DMS53 treated with DMSO at 0.1 percent for 48 hours (cell line): Measurements from ENCODE around the gene PTPRN2.
"Not testable (repeated sequence)": the region's sequence is repeated elsewhere in the genome, so short reads cannot be mapped to it uniquely, and the experiment has no call there.

Experiments
- DNase-seq: peaks from one replicate; lab custom pipeline; 2025; ENCODE audit not compliant: unreplicated experiment; lab: John Stamatoyannopoulos, UW

Gene PTPRN2

DNA sequence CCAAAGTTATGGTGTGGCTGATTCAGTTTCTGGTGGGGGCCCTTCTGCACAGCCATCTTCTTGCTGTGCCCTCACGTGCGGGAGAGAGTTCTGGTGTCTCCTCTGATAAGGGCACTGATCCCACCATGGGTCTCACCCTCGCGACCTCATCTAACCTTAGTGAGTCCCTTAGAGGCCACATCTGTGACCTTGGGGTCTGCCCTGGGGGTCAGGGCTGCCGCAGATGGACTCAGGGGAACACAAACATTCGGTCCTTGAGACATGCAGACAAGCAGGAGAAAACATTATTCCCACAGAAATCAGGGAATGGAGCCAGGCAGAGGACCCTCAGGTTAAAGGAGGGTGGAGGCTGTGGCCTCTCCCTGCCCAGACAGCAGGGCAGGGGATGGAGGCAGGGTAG is 1072.9 kb downstream of the PTPRN2 start:
- DNase-seq, result no peak

DNA sequence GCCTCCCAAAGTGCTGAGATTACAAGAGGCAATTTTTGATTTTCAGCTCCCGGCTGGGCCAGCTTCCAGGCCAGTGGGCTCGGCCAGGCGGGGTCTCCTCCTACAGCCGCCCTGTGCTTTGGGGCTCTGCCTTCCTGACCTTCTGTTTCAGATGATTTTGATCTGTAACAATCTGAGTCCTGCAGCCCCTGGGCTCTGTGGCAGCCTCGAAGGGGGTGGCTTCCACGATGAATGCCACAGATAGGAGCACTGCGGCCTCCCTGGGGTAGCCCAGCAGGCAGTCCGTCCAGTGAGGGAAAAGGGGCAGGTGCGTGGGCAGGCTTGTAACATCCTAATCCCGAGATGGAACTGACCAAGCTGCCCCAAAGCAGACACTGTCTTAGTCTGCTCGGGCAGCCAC is 1073.3 kb downstream of the PTPRN2 start:
- DNase-seq, result no peak

DNA sequence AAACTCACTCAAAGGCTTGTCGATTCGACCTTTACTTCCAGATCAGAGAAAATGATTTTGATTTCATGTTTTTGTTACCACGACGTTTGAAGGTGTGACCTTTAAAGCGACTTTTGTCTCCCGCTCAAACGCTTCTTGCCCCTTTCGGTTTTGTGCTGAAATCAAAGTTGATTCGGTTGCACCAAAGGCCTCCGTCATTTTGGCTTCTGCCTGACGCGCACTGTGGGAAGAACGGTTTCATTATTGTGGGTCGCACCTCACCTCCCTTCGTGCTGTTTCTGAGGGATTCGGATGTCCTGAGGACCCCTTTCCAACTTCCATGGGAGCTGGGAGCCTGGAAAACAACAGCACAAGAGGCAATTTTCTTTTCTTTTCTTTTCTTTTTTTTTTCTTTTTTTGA is 1073.9 kb downstream of the PTPRN2 start:
- peak; percentile 33 for DNase-seq

DNA sequence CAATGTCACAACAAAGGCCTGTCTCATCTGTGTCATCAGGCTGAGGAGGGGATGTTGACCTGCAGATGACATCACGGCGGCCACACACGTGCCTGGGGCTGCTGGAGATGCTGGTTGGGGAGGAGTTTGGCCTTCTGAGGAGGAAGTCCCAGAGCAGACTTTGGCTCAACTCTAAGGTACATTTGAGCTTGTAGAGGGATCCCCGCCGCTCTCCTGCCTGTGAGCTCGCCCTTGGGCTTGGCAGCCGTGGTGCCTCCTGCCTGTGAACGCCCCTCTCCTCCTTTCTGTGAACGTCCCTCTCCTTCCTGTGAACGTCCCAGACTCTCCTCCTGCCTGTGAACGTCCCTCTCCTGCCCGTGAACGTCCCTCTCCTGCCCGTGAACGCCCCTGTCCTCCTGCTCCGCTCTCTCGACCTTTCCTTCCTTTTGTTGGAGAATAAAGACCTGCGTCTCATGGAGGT is 1074.4 kb downstream of the PTPRN2 start:
- peak; percentile 53 for DNase-seq

DNA sequence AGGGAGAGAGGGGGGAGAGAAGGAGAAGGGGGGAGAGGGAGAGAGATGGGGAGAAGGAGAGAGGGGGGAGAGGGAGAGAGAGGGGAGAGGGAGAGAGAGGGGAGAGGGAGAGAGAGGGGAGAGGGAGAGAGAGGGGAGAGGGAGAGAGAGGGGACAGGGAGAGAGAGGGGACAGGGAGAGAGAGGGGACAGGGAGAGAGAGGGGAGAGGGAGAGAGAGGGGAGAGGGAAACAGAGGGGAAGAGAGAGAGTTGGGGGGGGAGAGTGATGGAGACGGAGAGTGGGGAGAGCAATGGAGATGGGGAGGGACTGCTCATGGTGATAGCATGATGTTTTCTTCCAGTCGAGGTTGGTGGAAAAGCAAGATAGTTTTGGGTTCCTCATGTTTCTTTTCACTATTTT is 1078.4 kb downstream of the PTPRN2 start:
- no peak for DNase-seq

DNA sequence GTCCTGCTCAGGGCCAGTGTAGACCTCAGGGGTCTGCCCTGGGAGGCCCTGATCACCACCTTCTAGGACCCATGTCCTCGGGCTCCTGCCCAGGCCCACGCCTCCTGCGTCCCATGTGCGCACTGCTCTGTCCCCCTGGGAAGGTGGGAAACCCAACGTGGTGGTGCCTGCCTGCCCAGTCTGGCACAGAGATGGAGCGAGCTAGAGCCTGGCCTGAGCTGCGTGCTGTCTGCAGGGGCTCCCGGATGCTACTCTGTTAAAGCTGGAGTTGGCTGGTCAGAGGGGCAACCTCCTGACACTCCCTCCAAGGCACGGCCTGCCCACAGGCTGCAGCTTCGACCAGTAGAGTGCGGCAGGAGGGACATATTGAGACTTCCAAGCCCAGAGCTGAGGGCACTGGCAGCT is 1079.1 kb downstream of the PTPRN2 start:
- no peak for DNase-seq

DNA sequence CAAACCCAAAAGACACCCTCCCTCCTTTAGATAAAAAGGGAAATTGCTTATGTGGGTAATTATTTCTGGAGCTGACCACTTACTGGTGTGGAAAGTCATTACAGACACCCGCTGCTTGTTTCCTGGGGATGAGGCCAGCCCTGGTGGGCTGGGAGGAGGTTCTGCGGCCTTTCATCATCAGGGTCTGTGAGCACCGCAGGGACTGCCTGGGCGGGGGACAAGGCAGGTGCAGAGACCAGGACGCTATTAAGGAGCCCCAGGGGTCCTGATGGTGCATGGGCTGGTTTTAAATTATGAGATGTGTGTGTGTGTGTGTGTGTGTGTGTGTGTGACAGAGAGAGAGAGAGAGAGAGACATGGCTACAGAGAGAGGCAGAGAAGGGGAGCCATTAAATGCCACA is 1079.6 kb downstream of the PTPRN2 start:
- no peak for DNase-seq

DNA sequence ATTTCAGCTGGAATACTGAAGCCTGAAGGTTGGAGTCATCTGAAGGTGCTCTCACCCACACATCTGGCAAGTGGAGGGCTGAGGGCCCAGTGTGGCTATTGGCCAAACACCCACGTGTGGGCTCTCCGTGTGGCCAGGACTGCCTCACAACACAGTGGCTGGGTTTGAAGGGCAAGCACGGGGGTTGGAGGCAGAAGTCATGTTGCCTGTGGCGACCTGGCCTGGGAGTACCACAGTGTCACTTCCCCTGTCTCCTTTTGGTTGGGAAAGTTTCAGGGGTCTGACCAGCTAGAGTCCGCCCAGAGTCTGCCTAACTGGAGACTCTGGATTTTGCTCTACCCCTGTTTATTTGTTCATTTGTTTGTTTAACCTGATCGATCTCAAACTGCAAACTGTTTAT is 1081.4 kb downstream of the PTPRN2 start:
- DNase-seq, result no peak

DNA sequence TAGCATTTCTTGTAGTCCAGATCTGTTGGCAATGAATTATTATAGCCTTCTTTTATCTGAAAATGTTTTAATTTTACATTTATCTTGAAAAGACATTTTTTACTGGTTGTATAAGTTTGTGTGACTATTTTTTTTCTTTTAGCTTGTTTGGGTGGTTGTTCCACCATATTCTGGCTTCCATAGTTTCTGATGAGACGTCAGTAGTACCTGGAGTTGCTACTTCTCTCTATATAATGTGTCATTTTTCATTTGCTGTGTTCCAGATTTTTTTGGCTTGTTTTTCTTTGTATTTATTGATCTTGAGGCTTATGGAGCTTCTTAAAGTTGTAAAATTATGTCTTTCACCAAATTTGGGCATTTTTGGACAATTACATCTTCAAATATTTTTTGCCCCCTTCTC is 1082.0 kb downstream of the PTPRN2 start:
- no peak for DNase-seq

DNA sequence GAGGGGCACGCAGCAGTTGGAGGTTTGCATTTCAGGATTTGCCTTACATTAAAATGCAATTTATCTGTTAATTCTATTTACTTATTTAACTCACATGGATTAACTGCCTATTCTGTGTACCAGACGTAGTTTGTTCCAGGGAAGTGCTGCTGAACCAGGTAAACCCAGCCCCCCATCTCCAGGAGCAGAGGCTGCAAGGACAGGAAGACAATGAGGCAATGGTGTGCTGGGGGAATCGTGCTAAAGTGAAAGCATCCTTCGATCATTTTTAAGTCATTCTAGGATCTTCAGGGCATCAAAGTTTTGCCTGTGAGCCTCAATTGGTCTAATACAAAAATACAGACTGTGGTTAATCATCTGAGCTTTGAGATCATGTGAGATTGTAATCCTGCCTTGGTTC is 1084.4 kb downstream of the PTPRN2 start:
- DNase-seq, result no peak

DNA sequence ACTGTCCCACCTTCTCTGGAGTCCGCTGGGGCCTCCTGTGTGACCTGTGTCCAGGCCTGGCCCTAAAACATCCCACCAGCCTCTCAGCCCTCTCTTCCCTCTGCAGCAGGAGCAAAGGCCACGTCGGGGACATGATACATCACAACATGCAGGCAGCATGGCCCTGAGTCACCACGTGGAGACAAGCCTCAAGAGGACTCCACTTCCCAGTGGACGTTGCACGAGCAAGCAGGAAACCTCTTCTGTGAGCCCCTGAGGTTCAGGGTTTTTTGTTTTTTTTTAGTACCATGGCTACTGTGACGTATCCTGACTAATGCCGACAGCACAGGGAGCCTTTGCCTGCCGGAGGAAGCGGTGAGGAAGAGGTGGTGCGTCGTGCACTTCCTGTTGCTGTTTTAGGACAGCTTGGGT is 1084.9 kb downstream of the PTPRN2 start:
- no peak for DNase-seq

DNA sequence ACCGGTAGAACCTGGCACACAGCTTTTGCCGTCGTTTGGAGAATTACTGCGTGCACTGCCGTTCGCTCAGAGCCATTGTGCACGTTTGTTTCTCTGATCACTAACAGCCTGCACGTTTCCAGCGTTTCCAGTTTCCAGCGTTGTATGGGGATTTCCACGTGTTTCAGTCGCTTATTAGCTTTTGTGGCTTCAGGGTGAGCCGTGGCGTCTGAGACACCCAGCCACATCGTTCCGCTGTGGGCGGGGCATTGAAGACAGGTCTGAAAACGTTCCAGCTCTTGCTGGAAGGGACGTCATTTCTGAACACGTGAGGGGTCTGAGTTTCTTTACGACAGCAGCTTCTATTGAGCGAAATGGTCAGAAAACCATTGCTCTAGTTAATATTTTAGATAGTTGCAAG is 1086.0 kb downstream of the PTPRN2 start:
- DNase-seq, result peak; percentile 27

DNA sequence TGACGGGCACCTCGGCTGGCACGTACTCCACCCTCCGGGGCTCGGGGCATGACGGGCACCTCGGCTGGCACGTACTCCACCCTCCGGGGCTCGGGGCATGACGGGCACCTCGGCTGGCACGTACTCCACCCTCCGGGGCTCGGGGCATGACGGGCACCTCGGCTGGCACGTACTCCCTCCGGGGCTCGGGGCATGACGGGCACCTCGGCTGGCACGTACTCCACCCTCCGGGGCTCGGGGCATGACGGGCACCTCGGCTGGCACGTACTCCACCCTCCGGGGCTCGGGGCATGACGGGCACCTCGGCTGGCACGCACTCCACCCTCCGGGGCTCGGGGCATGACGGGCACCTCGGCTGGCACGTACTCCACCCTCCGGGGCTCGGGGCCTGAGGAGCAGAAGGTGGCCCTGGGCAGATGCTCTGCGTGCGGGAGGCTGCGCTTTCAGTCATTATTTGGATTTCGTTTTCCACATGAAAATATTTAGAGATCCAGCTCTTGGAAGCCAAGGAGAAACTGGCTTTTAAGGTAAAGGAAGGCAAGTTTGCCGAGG is 1086.6 kb downstream of the PTPRN2 start:
- not testable (repeated sequence) for DNase-seq

DNA sequence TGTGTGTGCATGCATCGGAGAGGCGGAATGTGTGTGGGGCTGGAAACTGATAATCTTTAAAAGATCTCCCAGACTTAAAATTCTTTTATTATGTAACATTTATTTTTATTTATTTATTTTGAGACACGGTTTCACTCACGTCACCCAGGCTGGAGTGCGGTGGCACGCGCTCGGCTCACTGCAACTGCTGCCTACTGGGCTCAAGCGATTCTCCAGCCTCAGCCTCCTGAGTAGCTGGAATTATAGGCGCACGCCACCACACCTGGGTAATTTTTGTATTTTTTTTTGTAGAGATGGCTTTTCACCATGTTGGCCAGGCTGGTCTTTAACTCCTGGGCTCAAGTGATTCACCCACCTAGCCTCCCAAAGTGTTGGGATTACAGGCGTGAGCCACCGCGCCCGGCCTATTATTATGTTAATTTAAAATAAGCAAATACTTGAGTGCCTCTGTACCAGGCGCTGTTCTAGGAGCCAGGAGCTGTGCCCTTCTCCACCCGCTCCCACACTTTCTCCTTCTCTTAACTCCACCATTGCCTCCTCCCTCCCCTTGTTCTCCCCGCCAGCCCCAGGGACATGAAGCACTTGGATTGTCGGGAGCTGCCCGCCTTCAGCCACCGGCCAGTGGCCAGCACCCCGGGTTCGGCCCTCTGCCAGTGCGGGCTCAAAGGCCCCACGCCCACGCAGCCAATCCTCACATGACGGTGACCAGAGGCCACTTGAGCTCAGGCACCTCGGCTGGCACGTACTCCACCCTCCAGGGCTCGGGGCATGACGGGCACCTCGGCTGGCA is 1087.3 kb downstream of the PTPRN2 start:
- DNase-seq, result no peak

DNA sequence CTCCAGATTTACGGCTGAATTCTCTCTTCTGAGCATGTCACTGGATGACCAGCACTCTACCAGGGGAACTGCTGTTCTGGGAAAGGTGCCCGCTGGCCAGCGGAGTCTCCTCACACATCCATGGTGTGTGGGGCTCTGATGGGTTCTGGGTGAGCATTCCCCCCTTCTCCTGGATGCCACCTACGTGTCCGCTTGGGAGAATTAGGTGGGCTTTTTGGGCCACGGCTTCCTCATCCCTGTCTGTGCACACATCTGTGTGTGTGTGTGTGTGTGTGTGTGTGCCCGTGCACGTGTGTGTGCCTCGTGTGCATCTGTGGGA is 1087.8 kb downstream of the PTPRN2 start:
- no peak for DNase-seq

DNA sequence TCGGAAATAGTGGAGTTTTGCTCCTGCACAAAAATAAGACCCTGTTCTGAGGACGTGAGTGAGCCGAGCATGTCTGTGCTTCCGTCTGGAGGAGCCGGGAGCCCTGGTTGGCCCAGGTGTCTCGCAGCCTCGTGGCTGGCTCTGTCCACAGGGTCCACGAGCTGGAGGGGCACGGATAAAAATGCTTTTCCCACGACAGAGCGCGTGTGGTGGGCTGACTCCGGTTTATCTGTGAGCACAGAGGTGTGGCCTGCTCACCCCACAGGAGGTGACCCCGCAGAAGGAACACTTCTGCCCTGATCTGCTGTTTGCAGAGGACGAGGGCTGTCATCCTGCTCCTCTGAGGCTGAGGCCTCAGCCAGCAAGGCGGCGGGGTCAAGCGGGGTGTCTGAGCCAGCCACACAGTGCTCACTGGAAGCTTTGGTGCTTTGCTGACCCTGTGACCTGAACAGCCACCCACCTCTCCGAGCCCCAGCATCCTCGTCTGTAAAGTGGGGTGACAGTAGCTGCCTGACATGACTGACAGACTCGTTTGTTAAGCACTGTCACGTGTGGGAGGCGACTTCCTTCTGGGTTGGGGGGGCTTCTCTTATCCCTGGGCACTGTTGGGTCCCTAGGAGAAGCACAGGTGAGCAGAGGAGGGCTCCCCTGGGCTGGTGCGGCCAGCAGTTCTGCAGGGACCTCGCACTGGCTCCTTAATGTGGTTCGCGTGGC is 1088.3 kb downstream of the PTPRN2 start:
- no peak for DNase-seq

DNA sequence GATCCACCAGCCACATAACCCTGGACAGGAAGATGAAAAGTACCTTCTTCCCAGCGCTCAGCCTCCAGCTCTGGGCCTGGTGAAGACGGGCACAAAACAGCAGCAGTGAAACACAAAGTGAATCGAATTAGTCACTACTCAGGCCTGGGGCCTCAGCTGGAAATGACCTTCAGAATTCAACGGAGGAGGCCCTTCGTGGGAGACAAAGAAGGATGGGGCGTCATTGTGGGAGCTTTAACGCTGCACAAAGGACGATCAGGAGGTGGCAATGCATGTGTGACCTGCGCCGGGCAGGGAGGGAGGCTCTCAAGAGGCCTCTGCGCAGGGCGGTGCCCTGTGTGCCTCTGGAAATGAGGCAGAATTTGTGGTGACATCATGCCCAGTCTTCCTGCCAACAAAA is 1089.0 kb downstream of the PTPRN2 start:
- no peak for DNase-seq

DNA sequence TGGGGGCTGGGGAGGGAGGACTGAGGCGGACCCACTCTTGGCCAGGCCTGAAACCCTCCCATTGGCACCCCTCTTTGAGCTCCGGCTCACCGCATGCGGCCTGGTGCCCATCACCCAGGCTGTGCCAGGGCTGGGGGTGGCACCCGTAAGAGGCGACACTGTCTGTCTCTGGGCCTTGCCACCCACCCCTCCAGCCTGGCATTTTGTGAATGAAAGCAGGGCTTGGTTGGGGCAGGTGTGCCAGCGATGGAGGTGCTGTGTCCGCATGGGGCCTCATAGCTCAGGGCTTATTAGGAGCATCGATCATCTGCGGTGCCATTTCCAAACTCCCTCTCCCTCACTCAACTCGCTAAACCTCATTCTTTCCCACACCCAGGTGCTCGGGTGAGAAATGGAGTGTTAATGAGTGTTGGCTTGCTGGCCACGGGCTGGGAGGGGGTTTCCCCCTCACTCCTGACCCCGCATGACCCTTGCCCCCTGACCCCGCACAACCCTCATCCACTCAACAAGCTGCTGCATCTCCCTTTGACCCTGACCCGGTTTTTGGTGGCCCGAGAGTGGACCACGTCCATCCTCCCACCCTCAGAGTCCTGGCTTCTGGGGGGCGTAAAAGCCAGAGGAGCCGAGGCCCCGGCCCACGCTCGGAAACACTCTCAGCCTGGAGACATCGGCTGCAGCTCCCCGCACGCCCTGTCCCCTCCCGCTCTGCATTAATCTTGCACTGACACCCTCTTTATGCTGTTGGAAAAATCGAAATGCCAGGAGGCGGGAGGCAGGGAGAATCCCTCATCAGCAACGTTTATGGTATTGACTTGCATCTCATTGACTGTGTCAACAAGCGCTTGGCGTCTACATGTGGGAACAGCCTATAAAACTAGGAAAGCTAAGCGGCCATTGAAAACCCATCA is 1089.6 kb downstream of the PTPRN2 start:
- DNase-seq, result no peak

DNA sequence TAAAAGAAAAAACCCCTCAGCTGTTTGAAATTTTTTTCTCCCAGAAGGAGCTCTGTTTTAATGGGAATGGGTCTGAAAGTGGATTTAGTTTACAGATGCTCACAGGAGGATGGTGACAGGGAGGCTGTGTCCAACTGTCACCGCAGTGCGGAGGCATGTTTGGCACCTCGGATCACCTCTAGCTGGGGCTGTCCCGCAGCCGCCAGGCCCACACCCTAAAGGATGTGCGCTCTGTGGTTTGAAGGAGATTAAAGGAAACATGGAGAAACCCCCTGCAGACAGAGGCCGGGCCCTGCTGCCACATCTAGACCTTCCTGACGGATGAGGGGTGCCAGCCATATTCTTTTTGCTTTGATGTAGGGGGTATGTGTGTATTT is 1090.3 kb downstream of the PTPRN2 start:
- no peak for DNase-seq

DNA sequence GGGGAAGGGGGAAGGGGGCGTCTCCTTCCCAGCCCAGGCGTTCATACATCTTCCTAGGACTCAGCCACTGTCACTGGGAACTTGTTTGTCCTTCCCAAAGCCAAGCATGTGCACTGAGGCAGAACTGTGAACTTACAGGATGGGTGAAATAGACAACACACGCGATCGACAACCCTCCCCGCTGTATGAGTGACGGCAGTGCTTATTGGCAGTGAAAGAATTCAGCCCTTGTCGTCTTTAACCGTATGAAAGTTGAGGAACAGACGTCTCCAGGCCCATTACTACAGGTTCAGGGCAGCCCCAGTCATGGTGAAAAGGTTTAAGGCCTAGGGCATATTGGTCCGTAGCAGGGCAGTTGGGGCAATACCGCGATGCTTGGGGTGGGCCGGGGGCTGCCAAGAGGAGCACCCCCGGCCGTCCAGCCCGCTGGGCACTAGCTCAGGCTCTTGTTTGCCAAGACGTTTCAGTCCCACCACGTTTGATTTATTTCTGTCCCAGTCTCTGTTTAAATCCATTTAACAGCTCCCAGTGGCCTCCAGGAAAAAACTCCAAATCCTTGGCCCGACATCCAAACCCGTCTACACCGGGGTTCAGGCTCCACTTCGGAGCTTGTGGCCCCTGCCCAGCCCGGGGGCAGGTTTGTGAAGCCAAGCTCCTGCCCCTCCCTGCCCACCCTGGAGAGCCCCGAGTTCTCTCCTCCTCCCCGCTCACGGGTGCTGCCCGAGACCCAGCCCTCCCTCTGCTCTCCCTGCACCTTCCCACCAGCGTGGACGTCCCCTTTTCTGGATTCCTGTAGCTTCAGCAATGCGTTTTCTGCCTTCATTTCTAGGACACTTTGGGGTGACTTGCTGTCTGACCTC is 1091.0 kb downstream of the PTPRN2 start:
- DNase-seq, result no peak
